Ascending aorta (tissue), 2 donors: ENCODE measurements around the gene CREB5. TPM values are rescaled to one million over a fixed set of nuclear protein-coding genes. Genes with fewer than 3 reads are reported as not detected.

Source experiments
- DNase-seq, 2 donors: peaks; one replicate each; pipeline ENCODE4 v3.0.0-alpha.2; 2019; ENCODE audit warnings: low spot score in 2 of 2
- H3K27ac ChIP-seq, 2 donors: fragments of 200-600 bp; sonication (generic); one replicate each; pipeline ENCODE4 v1.5.1; 2016 to 2017; ENCODE audit warnings: mild to moderate bottlenecking in 1 of 2
- H3K27me3 ChIP-seq: fragments of 200-600 bp; sonication (generic); one replicate; pipeline ENCODE4 v1.5.1; 2017
- H3K36me3 ChIP-seq, 2 donors: fragments of 200-600 bp; sonication (generic); one replicate each; pipeline ENCODE4 v1.5.1; 2016
- H3K4me1 ChIP-seq, 2 donors: fragments of 200-600 bp; sonication (generic); one replicate each; pipeline ENCODE4 v1.5.1; 2016 to 2017; ENCODE audit warnings: mild to moderate bottlenecking in 1 of 2
- H3K4me3 ChIP-seq, 2 donors: fragments of 200-600 bp; sonication (generic); one replicate each; pipeline ENCODE4 v1.5.1; 2016 to 2017; ENCODE audit warnings: mild to moderate bottlenecking in 1 of 2
- H3K9me3 ChIP-seq, 2 donors: fragments of 200-600 bp; sonication (generic); one replicate each; pipeline ENCODE4 v1.5.1; 2016
- CTCF ChIP-seq, 3 experiments: fragments of 200-600 bp in 2 of 3; fragments of 450-650 bp in 1 of 3; sonication (generic) in 2 of 3; IDR thresholded peaks; one replicate each; pipeline ENCODE4 v1.5.1; 2016 to 2019; ENCODE audit warnings: antibody characterized with exemption in 3 of 3, mild to moderate bottlenecking in 1 of 3, moderate library complexity in 1 of 3
- intact Hi-C: fragments of 100-400 bp; cut with DNase I; formaldehyde crosslinking; loops from one replicate; pipeline ENCODE4 v1.15.1; 2023
- total RNA-seq: library from RNA; depleted of rRNA; stranded (reverse); fragments of >200 nt; gene quantifications from one replicate; pipeline ENCODE4 v1.1.0, GENCODE V29; 2016

Gene CREB5
- total RNA-seq, 1 donor from 2014 or later, result 143 TPM

DNA sequence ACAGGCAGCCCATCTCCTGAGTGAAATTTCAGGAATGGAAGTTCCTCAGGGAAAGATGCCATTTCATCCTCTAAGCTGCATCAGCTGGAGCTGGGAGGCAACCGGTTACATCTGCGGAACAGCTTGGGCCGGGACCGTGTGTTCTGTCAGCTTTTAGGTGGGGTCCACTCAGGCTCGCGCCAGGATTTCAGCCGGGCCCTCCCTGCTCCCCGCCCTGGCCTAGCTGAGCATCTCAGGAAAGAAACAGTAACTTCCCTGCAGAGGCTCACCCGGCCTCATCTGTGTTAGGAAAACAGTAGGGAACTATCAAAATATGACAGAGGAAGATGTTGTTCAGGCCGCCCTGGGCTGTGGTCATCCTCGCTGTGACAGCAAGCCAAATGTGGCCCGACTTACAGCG, 435.4 kb downstream of the CREB5 start:
- H3K36me3 ChIP-seq, result no peaks in the 10 kb centered on the region
- H3K27ac ChIP-seq, result no peak overlapping the region
- TF ChIP-seq CTCF (IDR thresholded peaks at IDR 0.05), result no peak
- no peak overlapping the region for H3K4me3 ChIP-seq
- H3K9me3 ChIP-seq, result no peaks in the 10 kb centered on the region
- intact Hi-C loops, result no loop called here
- DNase-seq, result no peak
- no peaks in the 10 kb centered on the region for H3K4me1 ChIP-seq
- H3K27me3 ChIP-seq, result no peaks in the 10 kb centered on the region

GRCh38 chr7:28848906-28849305, 436.6 kb downstream of the CREB5 start:
- Histone ChIP-seq H3K36me3 (no peaks in the 10 kb centered on the region), H3K27me3 (no peaks in the 10 kb centered on the region), H3K4me3 (no peak overlapping the region), H3K27ac (no peak overlapping the region), H3K9me3 (no peaks in the 10 kb centered on the region), H3K4me1 (peaks cover 0 to 4% of the 10 kb centered on the region in 2 donors)
- no peak for TF ChIP-seq CTCF (IDR thresholded peaks at IDR 0.05)
- no peak for DNase-seq
- intact Hi-C loops, result no loop called here

- peaks cover 0 to 11% of the 10 kb centered on the region in 2 donors for H3K4me1 ChIP-seq
- intact Hi-C loops, result loop anchor here (5.0 kb wide), 3 partner anchors 123 to 233 kb away; no protein-coding TSS in a partner anchor
- DNase-seq, result no peak
- no peaks in the 10 kb centered on the region for H3K9me3 ChIP-seq
- no peak overlapping the region for H3K4me3 ChIP-seq
- H3K27ac ChIP-seq, result no peak overlapping the region
- no peak for TF ChIP-seq CTCF (IDR thresholded peaks at IDR 0.05)
- no peaks in the 10 kb centered on the region for H3K27me3 ChIP-seq
- H3K36me3 ChIP-seq, result no peaks in the 10 kb centered on the region
Observed at GRCh38 chr7:28850699-28851098, 438.4 kb downstream of the CREB5 start.

- Histone ChIP-seq H3K9me3 (no peaks in the 10 kb centered on the region), H3K4me3 (no peak overlapping the region), H3K27me3 (no peaks in the 10 kb centered on the region), H3K4me1 (peaks cover 0 to 11% of the 10 kb centered on the region in 2 donors), H3K27ac (no peak overlapping the region), H3K36me3 (no peaks in the 10 kb centered on the region)
- no peak for DNase-seq
- intact Hi-C loops, result loop anchor here (5.0 kb wide), 3 partner anchors 126 to 236 kb away; no protein-coding TSS in a partner anchor
- TF ChIP-seq CTCF (IDR thresholded peaks at IDR 0.05), result no peak
Observed at GRCh38 chr7:28853150-28853549, 440.8 kb downstream of the CREB5 start.

DNA sequence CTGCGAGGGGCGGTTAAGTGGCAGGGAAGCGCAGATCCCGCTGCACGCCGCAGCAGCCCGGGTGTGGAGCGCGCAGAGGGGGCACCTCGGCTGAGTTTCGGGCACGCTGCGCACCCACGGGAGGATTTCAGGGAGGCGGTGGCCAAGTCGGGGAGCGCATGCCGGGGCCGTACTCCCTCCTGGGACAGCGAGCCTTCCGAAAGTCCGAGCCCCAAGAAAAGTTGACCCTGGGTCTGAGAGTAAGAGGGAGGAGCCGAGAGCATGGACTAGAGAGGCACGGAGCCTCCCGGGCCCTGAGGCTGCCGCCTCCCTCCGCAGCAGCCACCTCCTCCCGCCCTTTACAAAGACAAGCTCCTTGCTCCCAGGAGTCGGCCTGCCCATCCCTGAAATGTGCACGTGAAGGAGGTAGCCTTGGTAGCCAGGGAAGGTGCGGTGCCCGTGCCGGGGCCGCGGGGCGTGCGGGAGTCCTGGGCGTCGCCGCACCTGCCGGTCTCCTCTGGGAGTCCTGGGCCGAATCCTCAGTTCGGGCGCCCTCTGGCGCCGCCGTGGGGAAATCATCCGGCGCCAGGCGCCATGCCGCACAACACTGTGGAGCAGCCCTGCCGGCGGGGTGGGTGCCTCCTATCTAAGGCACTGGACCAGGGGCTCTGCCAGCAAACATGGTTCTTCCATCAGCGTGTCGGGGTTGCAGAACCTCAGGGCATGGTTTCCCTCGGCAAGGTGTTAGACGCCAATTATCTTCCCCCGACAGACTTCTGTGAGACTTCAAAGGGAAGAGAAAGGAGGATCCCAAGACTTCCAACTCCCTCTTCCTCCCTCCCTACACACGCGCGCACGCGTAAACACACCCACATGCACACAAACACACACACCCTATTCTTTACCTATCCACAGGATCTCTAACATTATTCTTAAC, 441.8 kb downstream of the CREB5 start:
- Histone ChIP-seq H3K4me3 (peak overlapping the region; percentile 60 to 65), H3K27ac (no peak overlapping the region), H3K27me3 (no peaks in the 10 kb centered on the region), H3K4me1 (peaks cover 0 to 11% of the 10 kb centered on the region in 2 donors), H3K36me3 (no peaks in the 10 kb centered on the region), H3K9me3 (no peaks in the 10 kb centered on the region)
- intact Hi-C loops, result loop anchor here (1.0 to 5.0 kb wide), 5 partner anchors 127 to 555 kb away; no protein-coding TSS in a partner anchor
- TF ChIP-seq CTCF (IDR thresholded peaks at IDR 0.05), result peak; percentile 85 to 95 (median 87)
- peak; percentile 17 to 87 for DNase-seq
